NOMO-1 treated with dmso at 0.1 percent for 144 hours (cell line): ENCODE results near the gene TOR1A.

Experiments used
- DNase-seq: peaks from one replicate; lab custom pipeline; 2025; ENCODE audit not compliant: unreplicated experiment; lab: John Stamatoyannopoulos, UW

Gene TOR1A

DNA sequence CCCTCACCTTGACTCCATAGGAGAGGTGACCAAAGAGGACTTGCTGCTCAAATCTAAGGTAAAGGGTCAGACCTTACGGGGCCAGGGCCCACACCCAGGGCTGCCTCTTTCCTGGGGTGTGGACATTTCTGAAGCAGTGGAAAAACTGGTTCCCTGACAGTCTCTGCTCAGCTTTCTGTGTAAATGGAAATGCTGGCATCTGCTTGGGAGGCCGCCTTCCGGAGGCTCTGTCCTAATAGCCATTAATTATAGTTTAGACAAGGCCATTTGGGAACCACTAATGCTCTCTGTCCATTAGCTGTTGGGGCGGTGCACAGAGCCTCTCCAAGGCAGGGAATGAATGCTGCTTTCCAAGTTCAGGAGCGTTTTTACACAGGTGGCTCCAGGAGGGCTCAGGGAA, 28.6 kb upstream of the TOR1A start:
- no peak for DNase-seq

GRCh38 chr9:129851821-129852220, 27.9 kb upstream of the TOR1A start:
- no peak for DNase-seq

DNA sequence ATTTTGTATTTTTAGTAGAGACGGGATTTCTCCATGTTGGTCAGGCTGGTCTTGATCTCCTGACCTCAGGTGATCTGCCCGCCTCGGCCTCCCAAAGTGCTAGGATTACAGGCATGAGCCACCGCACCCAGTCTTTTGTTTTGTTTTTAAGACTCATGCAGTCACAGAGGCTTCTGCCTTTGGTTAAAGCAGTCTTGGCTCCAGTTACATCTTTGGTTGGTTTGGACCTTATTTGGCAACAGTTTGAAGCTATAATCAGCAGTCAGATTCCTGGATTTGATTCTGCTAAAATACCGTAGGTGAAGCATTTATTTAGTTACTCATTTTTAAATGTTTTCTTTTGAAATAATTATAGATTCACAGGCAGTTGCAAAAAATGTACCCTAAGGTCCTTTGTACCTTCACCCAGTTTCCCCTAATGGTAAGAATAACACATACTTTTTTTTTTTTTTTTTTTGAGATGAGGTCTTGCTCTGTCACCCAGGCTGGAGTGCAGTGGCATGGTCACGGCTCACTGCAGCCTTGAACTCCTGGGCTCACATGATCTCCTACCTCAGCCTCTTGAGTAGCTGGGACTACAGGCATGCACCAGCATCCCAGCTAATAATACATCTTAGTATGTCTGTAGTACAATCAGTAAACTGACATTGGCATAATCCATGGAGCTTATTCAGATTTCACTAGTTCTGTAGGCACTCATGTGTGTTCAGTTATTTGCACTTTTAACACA, 27.1 kb upstream of the TOR1A start:
- no peak for DNase-seq

DNA sequence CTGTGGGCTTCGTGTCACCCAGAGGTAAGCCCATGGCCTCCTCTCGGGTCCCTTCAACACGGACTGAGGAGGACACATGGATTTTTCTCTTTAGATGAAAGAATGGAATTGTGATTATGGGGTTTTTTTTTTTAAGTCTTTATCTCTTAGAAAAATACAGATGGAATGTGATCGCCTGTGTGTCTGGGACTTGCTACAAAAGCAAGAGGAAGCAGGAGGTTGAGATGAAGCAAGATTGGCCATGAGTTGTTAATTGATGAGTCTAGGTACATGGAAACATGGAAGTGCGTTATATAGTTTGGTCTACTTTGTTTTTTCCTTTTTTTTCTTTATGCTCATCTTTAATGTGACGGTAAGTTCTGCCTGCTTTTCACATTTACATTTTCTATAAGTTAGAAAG, 26.0 kb upstream of the TOR1A start:
- no peak for DNase-seq

DNA sequence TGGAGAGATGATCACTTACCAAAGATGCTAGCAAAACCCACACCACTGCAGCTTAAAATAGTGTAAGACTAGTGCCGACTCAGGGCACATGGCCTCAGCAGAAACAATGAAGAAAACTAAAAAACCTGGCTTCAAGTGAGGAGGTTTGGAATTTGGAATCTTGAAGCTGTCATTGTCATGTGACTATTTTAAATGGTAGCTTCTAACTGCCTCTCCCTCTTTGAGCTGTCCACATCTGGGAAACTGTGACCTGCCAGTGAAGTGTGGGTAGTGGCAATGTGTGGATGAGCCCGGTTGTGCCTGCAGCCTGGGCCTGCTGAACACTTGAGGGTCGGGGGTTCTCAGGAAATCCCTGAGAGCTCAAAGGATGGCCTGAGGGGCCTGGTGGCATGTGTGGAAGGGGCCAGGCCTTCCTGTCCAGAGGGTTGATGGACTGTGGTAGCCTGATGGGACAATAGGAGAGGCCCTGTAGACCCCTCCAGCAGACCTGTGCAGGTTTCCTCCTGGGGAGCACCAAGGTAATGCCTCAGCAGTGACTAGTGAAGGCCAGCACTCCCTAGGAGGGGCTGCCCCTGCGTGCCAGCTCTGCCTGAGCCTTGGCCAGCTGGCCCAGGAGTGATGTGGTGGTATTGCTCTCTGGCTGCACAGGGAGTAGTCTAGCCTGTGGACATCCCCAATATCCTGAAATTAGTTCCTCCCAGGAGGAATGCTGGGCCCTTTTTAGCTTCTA, 24.9 kb upstream of the TOR1A start:
- no peak for DNase-seq

GRCh38 chr9:129845373-129845772, 21.4 kb upstream of the TOR1A start:
- DNase-seq = no peak

GRCh38 chr9:129841071-129841470, 17.1 kb upstream of the TOR1A start:
- DNase-seq = no peak

GRCh38 chr9:129840034-129840433, 16.1 kb upstream of the TOR1A start:
- DNase-seq = no peak

GRCh38 chr9:129839324-129840023, 15.5 kb upstream of the TOR1A start:
- DNase-seq = no peak

DNA sequence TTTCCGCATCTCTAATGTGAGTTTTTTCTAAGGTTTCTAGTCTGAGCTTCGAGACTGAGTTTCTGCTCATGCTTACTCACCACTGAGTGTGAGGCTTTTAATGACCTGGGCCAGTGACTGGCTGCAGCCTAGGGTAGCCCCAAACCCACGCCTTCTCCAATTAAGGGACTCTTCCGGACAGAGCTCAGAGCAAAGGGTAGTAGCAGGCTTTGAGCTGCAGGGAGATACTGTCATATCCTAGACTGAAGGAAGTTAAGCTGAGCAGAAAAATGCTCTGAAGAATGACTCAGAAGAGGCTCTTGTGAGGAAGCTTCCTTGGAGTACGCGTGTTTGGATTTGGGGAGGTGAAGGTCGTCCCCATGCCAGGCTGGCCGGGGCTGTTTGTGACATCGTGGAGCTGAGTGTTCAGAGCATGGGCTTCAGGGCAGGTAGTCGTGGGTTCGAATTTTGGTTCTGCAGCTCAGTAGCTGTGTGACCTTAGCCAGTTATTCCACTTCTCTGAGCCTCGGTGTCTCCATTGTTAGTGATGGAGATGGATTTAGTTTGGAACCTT, 14.8 kb upstream of the TOR1A start:
- DNase-seq = peak; percentile 63

GRCh38 chr9:129836311-129837007, 12.5 kb upstream of the TOR1A start:
- no peak for DNase-seq

DNA sequence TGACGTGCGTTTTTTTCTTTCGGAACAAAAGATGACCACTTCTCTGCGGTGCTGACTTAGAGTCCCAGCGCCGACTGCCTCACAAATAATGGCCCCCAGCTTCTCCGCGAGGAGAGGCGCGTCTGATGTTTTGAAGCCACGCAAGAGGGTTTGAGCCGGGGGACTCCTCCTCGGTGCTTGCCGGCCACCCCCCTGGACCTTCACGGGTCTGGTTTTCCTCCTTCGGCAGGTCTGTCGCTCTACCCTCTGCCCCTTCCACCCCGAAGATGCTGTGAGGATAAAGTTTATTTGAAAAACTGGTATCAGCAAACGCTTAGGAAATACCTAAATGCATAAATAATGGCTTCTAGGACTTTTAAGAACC, 11.9 kb upstream of the TOR1A start:
- DNase-seq = no peak

DNA sequence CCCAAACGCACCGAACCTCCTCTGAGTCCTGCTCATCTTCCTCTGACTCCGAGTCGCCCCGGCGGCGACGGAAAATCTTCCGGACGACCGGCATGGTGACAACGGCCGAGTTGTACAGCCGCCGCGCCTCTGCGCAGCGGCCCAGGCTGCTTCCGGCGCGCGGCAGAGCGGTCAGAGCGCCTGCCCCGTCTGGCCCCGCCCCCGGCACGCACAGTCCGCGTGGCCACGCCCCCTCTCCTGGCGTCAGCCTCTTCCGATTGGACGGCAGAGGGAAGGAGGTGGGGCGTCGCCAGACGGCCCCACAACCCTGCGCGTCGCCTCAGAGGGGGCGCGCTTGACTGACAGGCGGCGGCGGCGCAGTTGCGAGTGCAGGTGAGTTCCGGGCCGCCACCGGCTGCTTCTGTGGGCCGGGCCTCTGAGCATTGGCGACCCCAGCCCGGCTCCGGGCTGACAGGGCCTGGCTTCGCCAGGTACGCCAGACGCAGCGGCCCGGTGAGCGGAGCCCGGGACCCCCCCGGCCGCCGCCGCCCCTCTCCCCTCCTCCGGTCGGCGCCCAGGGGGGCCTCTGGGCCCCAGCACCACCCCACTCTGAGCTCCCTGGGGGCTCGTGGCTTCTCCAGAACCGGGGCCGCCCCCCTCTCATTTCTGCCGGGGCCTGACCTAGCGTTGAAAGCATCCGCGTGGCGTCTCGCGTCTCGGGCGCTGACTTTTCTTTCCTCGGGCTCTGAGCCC, 11.4 kb upstream of the TOR1A start, which contains the start of the genes C9orf78 and USP20:
C9orf78 (minus strand) TSS at position 148 of the 732 bp plus-strand sequence; CDS start at position 94, 54 bp downstream.
USP20 (plus strand) TSS at position 331 of the 732 bp plus-strand sequence. CDS start 17,098 bp downstream, outside the sequence.
- peak; percentile 95 for DNase-seq

DNA sequence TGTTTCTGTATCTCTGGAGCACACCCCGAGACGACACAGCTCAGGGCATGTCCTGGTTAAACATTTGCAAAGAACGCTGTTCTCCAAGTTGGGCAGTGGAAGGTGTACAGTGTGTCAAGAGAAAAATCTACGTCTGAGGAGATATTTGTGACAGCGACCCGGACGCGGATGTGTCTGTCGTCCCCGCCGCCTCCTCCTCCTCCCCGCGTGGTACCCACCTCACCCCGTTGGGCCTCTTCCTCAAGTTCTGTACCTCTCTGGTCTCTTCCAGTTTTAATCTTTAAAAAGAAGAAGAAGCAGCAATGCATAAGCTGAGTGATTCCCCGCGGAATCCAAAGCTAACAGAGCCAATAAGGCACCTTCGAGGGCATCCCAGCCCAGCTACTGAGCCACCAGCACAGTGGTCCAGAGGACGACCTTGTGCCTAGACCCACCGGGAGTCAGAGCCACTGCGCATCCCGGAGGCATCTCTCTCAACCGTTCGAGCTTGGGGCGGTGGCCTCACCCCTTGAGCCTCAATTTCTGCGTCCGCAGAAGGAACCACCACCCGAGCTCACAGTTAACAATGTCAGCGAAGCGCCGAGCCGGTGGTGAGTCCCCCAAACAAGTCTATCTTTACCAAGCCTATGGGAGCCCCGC, 10.7 kb upstream of the TOR1A start:
- no peak for DNase-seq

- no peak for DNase-seq
Observed at GRCh38 chr9:129832982-129833381, 9.0 kb upstream of the TOR1A start.

GRCh38 chr9:129828969-129829368, 5.0 kb upstream of the TOR1A start:
- DNase-seq = no peak

DNA sequence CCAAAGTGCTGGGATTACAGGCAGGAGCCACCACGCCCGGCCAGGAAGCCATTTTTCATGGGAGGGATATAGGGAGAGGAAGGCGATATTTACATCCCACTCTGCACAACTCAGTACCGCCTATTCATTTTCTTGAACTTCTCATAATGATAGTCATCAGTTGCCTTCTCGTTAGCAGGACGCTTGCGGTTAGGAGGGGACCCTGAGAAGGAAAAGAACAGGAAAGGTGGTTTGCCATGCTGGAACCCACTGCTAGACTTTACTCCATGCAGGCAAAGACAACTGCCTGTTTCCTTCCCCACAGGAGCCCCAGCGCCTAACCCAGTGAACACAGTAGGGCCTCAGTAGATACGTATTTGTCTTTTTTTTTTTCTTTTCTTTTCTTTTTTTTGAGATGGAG, 4.1 kb upstream of the TOR1A start:
- no peak for DNase-seq

DNA sequence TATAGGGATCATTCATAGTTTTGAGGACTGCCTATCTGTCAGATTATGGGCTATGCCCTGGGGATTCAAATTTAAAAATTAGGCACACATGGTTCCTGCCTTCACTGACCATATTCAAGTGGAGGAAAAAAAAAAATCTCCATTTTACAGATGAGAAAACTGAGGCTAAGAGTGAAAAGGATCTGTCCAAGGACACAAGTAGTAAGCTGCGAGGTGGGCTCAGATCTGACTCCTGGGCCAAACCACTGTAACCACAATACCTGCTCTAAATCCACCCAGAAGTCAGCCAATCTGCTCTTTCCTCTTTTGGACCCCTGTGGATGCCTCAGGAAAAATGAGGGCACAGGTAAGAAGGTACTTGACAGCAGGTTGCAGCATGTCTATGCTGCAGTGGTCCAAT, 2.8 kb upstream of the TOR1A start:
- DNase-seq = no peak

DNA sequence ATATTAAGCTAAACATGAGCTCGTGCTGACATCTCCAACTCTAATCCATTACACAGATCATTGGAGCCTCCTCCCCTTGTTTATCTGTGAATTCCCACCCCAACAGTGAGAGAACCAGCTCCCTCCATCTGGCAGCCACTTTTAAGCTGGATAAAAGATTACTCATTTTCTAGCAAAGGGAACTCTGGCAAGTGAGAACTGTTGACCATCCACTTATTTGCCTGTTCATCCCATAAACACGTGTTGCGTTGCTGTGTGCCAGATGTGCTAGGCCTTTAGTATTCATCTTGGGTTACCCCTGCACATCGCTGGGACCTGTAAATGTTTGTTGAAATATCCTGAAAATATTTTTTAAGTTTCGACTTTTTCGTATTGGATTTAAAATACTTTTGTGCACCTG, 2.4 kb upstream of the TOR1A start:
- no peak for DNase-seq

DNA sequence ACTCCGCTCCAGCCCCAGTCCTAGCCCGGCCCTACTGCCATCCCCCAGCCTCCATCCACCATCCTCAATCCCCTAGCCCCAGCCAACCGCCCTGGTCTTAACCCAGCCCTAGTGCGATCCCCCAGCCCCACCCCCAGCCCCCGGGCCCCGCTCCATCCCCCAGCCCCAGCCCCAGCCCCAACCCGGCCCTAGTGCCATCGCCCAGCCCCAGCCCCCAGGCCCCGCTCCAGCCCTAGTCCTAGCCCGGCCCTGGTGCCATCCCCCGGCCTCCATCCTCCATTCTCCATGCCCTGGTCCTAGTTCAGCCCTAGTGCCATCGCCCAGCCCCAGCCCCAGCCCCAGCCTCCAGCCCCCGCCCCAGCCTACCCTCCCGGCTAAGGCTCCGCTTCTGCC, 398 bp downstream of the TOR1A start:
- DNase-seq = no peak
